Body of pancreas (tissue), 4 donors: ENCODE measurements around the gene TANC1.

Experiments used
- CTCF ChIP-seq, 7 experiments: fragments of 450-650 bp in 4 of 7; fragments of 200-600 bp in 3 of 7; sonication (generic) in 3 of 7; IDR thresholded peaks; one replicate each; pipeline ENCODE4 v1.5.1; 2016 to 2019; ENCODE audit warnings: antibody characterized with exemption in 7 of 7
- POLR2A ChIP-seq, 3 donors: fragments of 450-650 bp; IDR thresholded peaks; one replicate each; pipeline ENCODE4 v1.6.1; 2016; ENCODE audit warnings: antibody characterized with exemption in 3 of 3, mild to moderate bottlenecking in 2 of 3

GRCh38 chr2:159013103-159013502 lies 44.7 kb downstream of the TANC1 start:
- no peak for TF ChIP-seq CTCF (IDR thresholded peaks at IDR 0.05)
- TF ChIP-seq POLR2A (IDR thresholded peaks at IDR 0.05), result no peak
